WTC11 (cell line): ENCODE results near the gene ALAS1. TPM values are rescaled to one million over a fixed set of nuclear protein-coding genes. Genes with fewer than 3 reads are reported as not detected.

Experiments
- ATAC-seq: fragments of 200-7000 bp; cut with Tn5 transposase; 2 replicates; pipeline ENCODE4 v1.10.0; 2021; ENCODE audit warnings: mild to moderate bottlenecking, moderate library complexity
- CTCF ChIA-PET: fragments of 300-600 bp; sonication (Branson Sonifier 250); formaldehyde crosslinking; loops from one replicate; lab custom pipeline; 2021; ENCODE audit warnings: antibody characterized with exemption; lab: Charles Lee
- POLR2A ChIA-PET: fragments of 350-600 bp; sonication (Branson Sonifier 250); formaldehyde crosslinking; loops from one replicate; lab custom pipeline; 2021; ENCODE audit warnings: antibody characterized with exemption; lab: Charles Lee
- DNase-seq: peaks from one replicate; pipeline ENCODE4 v3.0.0; 2021; ENCODE audit warnings: low spot score
- H3K27ac Mint-ChIP-seq: 2 replicates; pipeline ENCODE4 v1.8.0; 2021; ENCODE audit warnings: mixed read lengths
- H3K27me3 Mint-ChIP-seq: 2 replicates; pipeline ENCODE4 v1.8.0; 2021; ENCODE audit warnings: low read depth, mild to moderate bottlenecking, moderate library complexity, mixed read lengths
- H3K36me3 Mint-ChIP-seq: 2 replicates; pipeline ENCODE4 v1.8.0; 2021; ENCODE audit warnings: mixed read lengths
- H3K4me1 Mint-ChIP-seq: 2 replicates; pipeline ENCODE4 v1.8.0; 2022; ENCODE audit warnings: mixed read lengths
- H3K4me3 Mint-ChIP-seq: 2 replicates; pipeline ENCODE4 v1.8.0; 2021; ENCODE audit warnings: mild to moderate bottlenecking, moderate library complexity, mixed read lengths
- H3K9me3 Mint-ChIP-seq: 2 replicates; pipeline ENCODE4 v1.8.0; 2021; ENCODE audit warnings: mixed read lengths
- AR ChIP-seq: fragments of 250-450 bp; sonication (Bioruptor Pico); IDR thresholded peaks from 2 replicates; pipeline ENCODE4 v1.9.0; 2021; ENCODE audit warnings: mild to moderate bottlenecking
- CREM ChIP-seq: sonication (generic); formaldehyde crosslinking; IDR thresholded peaks from 2 replicates; pipeline ENCODE4 v1.8.1; 2022; ENCODE audit warnings: mild to moderate bottlenecking, missing genetic modification reagents, moderate library complexity
- E2F5 ChIP-seq: sonication (generic); formaldehyde crosslinking; IDR thresholded peaks from 2 replicates; pipeline ENCODE4 v1.8.1; 2022; ENCODE audit warnings: mild to moderate bottlenecking, moderate library complexity, missing genetic modification reagents
- ELF4 ChIP-seq: sonication (generic); formaldehyde crosslinking; IDR thresholded peaks from 2 replicates; pipeline ENCODE4 v1.8.1; 2022; ENCODE audit warnings: low read depth, mild to moderate bottlenecking, moderate library complexity, missing genetic modification reagents
- ERG ChIP-seq: fragments of 250-450 bp; sonication (Bioruptor Pico); IDR thresholded peaks from 2 replicates; pipeline ENCODE4 v1.8.0; 2021; ENCODE audit warnings: mild to moderate bottlenecking
- ESRRA ChIP-seq: sonication (generic); formaldehyde crosslinking; IDR thresholded peaks from 2 replicates; pipeline ENCODE4 v1.8.1; 2022; ENCODE audit warnings: mild to moderate bottlenecking, missing genetic modification reagents, borderline replicate concordance
- ETV6 ChIP-seq: sonication (generic); formaldehyde crosslinking; IDR thresholded peaks from 2 replicates; pipeline ENCODE4 v1.8.1; 2022; ENCODE audit warnings: mild to moderate bottlenecking, missing genetic modification reagents
- GTF2I ChIP-seq: fragments of 250-450 bp; sonication (Bioruptor Pico); conservative IDR thresholded peaks from 2 replicates; pipeline ENCODE4 v1.4.0; 2021; ENCODE audit warnings: mild to moderate bottlenecking
- IRF1 ChIP-seq: sonication (generic); formaldehyde crosslinking; IDR thresholded peaks from 2 replicates; pipeline ENCODE4 v1.8.0; 2023; ENCODE audit warnings: missing genetic modification reagents
- KAT7 ChIP-seq: sonication (generic); formaldehyde crosslinking; IDR thresholded peaks from 2 replicates; pipeline ENCODE4 v1.8.1; 2023; ENCODE audit warnings: missing genetic modification reagents, mild to moderate bottlenecking, borderline replicate concordance
- MYBL2 ChIP-seq: sonication (generic); formaldehyde crosslinking; IDR thresholded peaks from 2 replicates; pipeline ENCODE4 v1.8.1; 2023; ENCODE audit warnings: mild to moderate bottlenecking, moderate library complexity, missing genetic modification reagents
- OVOL2 ChIP-seq: fragments of 250-450 bp; sonication (Bioruptor Pico); IDR thresholded peaks from 2 replicates; pipeline ENCODE4 v1.9.0; 2021; ENCODE audit warnings: mild to moderate bottlenecking, borderline replicate concordance
- SP1 ChIP-seq: sonication (generic); formaldehyde crosslinking; conservative IDR thresholded peaks from 2 replicates; pipeline ENCODE4 v1.8.1; 2022; ENCODE audit warnings: missing genetic modification reagents
- USF2 ChIP-seq: sonication (generic); formaldehyde crosslinking; IDR thresholded peaks from 2 replicates; pipeline ENCODE4 v1.8.1; 2023; ENCODE audit warnings: mild to moderate bottlenecking, missing genetic modification reagents, moderate library complexity
- ZNF423 ChIP-seq: fragments of 250-450 bp; sonication (Bioruptor Pico); IDR thresholded peaks from 2 replicates; pipeline ENCODE4 v2.1.2; 2022; ENCODE audit warnings: mild to moderate bottlenecking, moderate library complexity
- ZNF532 ChIP-seq: fragments of 250-450 bp; sonication (Bioruptor Pico); IDR thresholded peaks from 2 replicates; pipeline ENCODE4 v1.9.0; 2021; ENCODE audit warnings: mild to moderate bottlenecking, borderline replicate concordance
- total RNA-seq: library from RNA; stranded (reverse); gene quantifications from 3 replicates; pipeline ENCODE4 v1.2.3, GENCODE V29; 2021

Gene ALAS1
- total RNA-seq, 1 experiment from 2014 or later = 39.1 TPM

- TF ChIP-seq AR (CRISPR knock-in tag) = no peak
Measured at GRCh38 chr3:52175416-52176179, 22.4 kb upstream of the ALAS1 start (continued).

GRCh38 chr3:52176180-52176752 is 21.7 kb upstream of the ALAS1 start:
- no peak overlapping the region for H3K27ac Mint-ChIP-seq
- POLR2A ChIA-PET = interaction anchor here (1.2 kb wide), 1 partner anchor 22 kb away, joined by 3 read pairs; the partner anchor contains the start of gene POC1A
- ATAC-seq = no peak

More at GRCh38 chr3:52176180-52176752, 21.7 kb upstream of the ALAS1 start:
- CTCF ChIA-PET = interaction anchor here (1.0 kb wide), 1 partner anchor 41 kb away, joined by 3 read pairs; no protein-coding TSS in a partner anchor
- TF ChIP-seq CREM (CRISPR knock-in tag) (no peak), USF2 (CRISPR knock-in tag) (no peak), SP1 (no peak), ESRRA (CRISPR knock-in tag) (no peak), E2F5 (no peak), ELF4 (CRISPR knock-in tag) (no peak), OVOL2 (CRISPR knock-in tag) (no peak), MYBL2 (no peak), ZNF423 (CRISPR knock-in tag) (no peak), ETV6 (no peak), ERG (CRISPR knock-in tag) (no peak), ZNF532 (no peak), GTF2I (no peak), IRF1 (CRISPR knock-in tag) (no peak), KAT7 (CRISPR knock-in tag) (no peak)
- TF ChIP-seq, all 79 proteins: peak for 0
- Mint-ChIP-seq H3K4me3 (no peak overlapping the region), H3K36me3 (no peaks in the 10 kb centered on the region), H3K27me3 (peaks cover 2% of the 10 kb centered on the region; the same call in 1 of the 2 replicates), H3K9me3 (no peaks in the 10 kb centered on the region), H3K4me1 (peaks cover 11% of the 10 kb centered on the region; the same call in 1 of the 2 replicates)
- no peak for DNase-seq
